ENCODE data around the gene SRBD1.

- TF ChIP-seq REST (IDR thresholded peaks at IDR 0.05; ENCODE audit: insufficient read depth in 1 of 2, low read depth in 2 of 2, low read length in 2 of 2): no peak
- TF ChIP-seq POLR2AphosphoS5 (IDR thresholded peaks at IDR 0.05; ENCODE audit: low read depth, low read length): no peak
- no peak for TF ChIP-seq SIN3A (IDR thresholded peaks at IDR 0.05; ENCODE audit: borderline replicate concordance, insufficient read depth, low read length)
- TF ChIP-seq TAF1 (IDR thresholded peaks at IDR 0.05; ENCODE audit: borderline replicate concordance, insufficient read depth, low read length): no peak
- no peak for TF ChIP-seq FOXP2 (optimal IDR thresholded peaks at IDR 0.05; ENCODE audit: borderline replicate concordance, extremely low read depth, extremely low read length, insufficient read depth)
Measured at GRCh38 chr2:45354776-45355175, 256.3 kb downstream of the SRBD1 start.

Measured in PFSK-1 (cell line).